Testis (tissue), 2 donors: ENCODE measurements around the gene CHCHD3.

Experiments used
- CTCF ChIP-seq, 3 experiments: fragments of 450-650 bp in 2 of 3; fragments of 200-600 bp in 1 of 3; sonication (generic) in 1 of 3; IDR thresholded peaks; one replicate each; pipeline ENCODE4 v1.5.1; 2016 to 2019; ENCODE audit warnings: antibody characterized with exemption in 3 of 3, mild to moderate bottlenecking in 2 of 3, moderate library complexity in 1 of 3
- POLR2A ChIP-seq: fragments of 450-650 bp; IDR thresholded peaks from one replicate; pipeline ENCODE4 v1.6.1; 2017; ENCODE audit warnings: antibody characterized with exemption, mild to moderate bottlenecking, moderate library complexity

- TF ChIP-seq CTCF (IDR thresholded peaks at IDR 0.05), result no peak
- TF ChIP-seq POLR2A, result no peak
Measured at GRCh38 chr7:133112335-133112734, 30.4 kb upstream of the CHCHD3 start.
